SK-MEL-5 (cell line): Measurements from ENCODE around the gene NLRX1. TPM values are rescaled to one million over a fixed set of nuclear protein-coding genes. Genes with fewer than 3 reads are reported as not detected.
"Not testable (repeated sequence)": the region's sequence is repeated elsewhere in the genome, so short reads cannot be mapped to it uniquely, and the experiment has no call there.

Experiments used
- DNase-seq: peaks from one replicate; pipeline ENCODE4 v3.0.0-alpha.2; 2016; ENCODE audit warnings: low read depth, low spot score
- in situ Hi-C: cut with HindIII; loops from 2 replicates; pipeline ENCODE4 v1.10.0; 2016; ENCODE audit warnings: low sequenced_read_pairs, high pct_unique_total_duplicates, low pct_unique_long_range_greater_than_20kb
- polyA plus RNA-seq, 2 experiments: library from polyadenylated mRNA; depleted of rRNA; stranded (reverse); fragments of >200 nt; gene quantifications; 2 replicates each; pipeline ENCODE4 v1.2.3, GENCODE V29; 2015
- total RNA-seq: library from RNA; depleted of rRNA; stranded (reverse); fragments of >200 nt; shearing (Covaris generic); gene quantifications from 2 replicates; pipeline ENCODE4 v1.2.3, GENCODE V29; 2014; rRNA removed

Gene NLRX1, protein sequence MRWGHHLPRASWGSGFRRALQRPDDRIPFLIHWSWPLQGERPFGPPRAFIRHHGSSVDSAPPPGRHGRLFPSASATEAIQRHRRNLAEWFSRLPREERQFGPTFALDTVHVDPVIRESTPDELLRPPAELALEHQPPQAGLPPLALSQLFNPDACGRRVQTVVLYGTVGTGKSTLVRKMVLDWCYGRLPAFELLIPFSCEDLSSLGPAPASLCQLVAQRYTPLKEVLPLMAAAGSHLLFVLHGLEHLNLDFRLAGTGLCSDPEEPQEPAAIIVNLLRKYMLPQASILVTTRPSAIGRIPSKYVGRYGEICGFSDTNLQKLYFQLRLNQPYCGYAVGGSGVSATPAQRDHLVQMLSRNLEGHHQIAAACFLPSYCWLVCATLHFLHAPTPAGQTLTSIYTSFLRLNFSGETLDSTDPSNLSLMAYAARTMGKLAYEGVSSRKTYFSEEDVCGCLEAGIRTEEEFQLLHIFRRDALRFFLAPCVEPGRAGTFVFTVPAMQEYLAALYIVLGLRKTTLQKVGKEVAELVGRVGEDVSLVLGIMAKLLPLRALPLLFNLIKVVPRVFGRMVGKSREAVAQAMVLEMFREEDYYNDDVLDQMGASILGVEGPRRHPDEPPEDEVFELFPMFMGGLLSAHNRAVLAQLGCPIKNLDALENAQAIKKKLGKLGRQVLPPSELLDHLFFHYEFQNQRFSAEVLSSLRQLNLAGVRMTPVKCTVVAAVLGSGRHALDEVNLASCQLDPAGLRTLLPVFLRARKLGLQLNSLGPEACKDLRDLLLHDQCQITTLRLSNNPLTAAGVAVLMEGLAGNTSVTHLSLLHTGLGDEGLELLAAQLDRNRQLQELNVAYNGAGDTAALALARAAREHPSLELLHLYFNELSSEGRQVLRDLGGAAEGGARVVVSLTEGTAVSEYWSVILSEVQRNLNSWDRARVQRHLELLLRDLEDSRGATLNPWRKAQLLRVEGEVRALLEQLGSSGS
- total RNA-seq: 8.7 and 11.5 TPM in 2 replicates
- 17.3 and 23.0 TPM in 2 replicates for polyA plus RNA-seq (2015; cell fraction: cytosol; rRNA removed)
- polyA plus RNA-seq (2015; cell fraction: nucleus; rRNA removed): 23.6 and 31.7 TPM in 2 replicates

DNA sequence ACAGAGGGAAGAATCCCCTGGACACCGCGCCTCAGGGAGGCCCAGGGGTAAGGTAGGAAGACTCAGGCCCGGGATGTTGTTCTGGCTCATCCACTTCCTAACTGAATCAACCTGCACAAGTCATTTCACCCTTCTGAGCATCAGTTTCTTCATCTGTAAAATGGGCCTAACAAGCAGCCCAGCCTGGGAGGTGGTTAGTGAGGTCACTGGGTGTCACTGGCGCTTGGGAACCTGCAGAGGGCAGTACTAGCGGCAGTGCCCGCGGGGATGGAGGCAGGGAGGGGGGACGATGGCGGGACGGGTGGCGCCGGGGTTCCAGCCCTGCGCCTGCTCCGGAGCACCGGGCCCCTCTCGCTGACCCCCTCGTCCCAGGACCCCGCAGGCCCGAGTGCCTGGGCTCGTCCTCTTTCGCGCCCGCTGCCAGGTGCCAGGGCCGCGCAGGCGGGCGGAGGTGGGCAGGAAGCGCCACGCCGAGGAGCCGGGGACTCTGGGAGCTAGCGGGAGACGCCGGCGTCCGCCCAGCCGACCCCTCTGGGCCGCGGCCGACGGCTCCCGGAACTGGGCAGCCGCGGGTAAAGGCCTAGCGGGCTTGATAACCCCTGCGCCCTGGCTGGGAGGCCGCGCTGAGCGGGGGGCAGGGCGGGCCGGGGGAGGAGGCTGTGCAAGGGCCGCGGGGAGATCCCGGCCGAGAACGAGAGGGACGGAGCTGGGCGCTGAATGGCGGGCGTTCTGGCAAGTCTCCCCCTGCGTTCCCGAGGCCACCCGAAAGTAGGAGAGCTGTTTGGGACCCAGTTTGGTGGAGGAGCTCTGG lies at the start of gene NLRX1:
Gene NLRX1, plus strand, starts transcription at position 255 of the 811 bp plus-strand sequence. CDS start 2,679 bp downstream, outside the sequence.
- in situ Hi-C loops: no loop called here
- DNase-seq: peak; percentile 83

DNA sequence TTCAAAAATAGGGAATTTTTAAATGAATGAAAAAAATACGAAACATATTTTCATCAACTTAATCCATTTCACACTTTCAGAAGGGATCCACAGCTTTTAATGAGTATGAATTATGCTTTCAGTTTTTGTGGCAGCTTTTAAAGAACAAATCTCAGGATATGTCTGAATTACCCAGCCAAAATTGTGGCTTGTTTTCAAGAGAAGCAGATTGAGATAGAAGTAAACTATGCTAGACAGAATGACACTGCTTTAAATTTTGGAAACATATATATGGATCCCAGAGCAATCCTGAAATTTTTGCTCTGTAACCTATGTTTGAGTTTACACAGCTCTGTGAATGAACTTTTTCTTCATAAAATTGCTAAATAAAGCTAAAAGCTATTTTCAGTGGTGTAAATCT lies 49.6 kb upstream of the NLRX1 start:
- in situ Hi-C loops: no loop called here

DNA sequence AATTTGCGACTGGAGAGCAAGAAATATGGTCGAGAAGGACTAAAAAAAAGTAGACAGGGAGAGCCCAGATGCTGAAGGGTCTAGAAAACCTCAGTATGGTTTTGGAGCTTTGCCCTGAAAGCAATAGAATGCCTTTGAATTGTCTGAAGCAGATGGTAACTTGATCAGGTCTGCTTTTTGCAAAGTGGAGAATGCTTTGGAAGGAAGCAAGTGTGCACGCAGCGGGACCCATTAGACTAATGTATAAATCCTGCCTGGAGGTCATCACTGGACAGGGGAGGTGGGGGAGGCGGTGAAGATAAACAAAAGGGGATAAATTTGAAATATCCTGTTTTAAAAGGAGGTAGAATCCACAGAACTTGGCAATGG lies 47.9 kb upstream of the NLRX1 start:
- in situ Hi-C loops: no loop called here
- DNase-seq: no peak

More for the DNA sequence above, 49.6 kb upstream of the NLRX1 start:
- no peak for DNase-seq

DNA sequence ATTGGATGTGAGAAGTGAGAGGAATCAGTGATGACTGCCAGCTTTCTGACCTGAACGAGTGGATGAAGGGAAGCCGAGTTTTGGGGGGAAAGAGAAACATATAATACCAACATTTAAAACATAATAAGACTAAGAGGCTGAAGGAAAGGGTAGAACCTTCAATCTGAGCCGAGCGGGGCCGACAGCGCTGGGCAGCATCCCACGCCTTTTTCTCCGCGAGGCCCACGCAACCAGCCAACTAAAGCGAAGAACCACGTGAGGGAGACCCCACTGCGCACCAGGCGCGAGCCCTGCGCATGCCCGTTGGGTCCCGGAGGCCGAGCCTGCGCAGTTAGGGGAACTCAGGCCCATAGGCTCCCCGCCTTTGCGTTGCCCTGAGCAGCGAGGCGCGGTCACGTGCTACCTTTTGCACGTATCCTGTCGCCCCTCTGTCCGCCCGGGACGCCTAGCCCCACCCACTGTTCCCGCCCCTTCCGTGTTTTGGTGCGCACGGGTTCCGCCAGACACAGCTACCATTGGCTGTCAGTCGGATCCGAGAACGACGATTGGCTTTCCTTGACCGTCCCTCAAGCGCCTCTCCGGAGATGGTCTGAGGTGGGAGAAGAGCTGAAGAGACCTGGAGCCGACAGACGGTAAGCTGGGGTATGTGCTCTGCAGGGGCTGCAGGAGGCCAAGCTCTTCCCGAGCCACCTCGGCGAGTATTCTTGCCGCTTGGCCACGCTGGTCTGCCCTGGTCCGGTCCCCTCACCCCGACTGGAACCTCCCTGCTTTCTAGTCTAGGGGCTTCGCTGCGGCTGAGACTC lies 47.3 kb upstream of the NLRX1 start, which contains the start of gene HINFP:
Gene HINFP, plus strand, starts transcription at position 573 of the 803 bp plus-strand sequence. CDS start 5,365 bp downstream, outside the sequence.
- DNase-seq: peak; percentile 97
- in situ Hi-C loops: no loop called here

DNA sequence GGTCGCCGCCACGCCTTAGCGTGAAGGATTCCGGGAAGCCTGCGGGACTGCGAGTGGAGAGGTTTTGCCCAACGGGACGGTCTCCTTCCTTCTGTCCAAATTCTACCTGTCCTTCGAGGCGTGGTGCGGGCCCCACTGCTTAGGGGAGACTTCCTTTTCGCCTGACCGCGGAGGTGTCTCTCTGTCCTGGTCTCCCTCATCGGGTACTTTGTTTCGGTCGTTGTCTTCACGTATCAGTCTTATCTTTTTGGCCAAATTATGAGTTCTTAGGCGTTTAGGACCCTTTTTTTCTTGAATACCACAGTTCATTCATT lies 46.8 kb upstream of the NLRX1 start:
- in situ Hi-C loops: no loop called here
- no peak for DNase-seq

DNA sequence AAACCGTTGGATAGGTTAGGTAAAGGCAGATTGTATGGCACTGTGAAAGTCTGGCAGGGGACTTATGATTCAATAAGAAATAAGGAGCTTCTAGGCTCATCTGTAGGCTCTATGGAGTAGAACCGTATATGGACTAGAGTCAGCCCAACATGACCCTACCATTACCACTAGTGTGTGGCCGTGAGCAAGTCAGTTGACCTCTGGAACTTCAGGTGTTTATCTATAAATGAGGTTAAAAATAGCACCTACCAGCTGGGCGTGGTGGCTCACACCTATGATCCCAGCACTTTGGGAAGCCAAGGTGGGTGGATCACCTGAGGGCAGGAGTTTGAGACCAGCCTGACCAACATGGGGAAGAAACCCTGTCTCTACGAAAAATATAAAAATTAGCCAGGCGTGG lies 42.7 kb upstream of the NLRX1 start:
- in situ Hi-C loops: no loop called here

DNA sequence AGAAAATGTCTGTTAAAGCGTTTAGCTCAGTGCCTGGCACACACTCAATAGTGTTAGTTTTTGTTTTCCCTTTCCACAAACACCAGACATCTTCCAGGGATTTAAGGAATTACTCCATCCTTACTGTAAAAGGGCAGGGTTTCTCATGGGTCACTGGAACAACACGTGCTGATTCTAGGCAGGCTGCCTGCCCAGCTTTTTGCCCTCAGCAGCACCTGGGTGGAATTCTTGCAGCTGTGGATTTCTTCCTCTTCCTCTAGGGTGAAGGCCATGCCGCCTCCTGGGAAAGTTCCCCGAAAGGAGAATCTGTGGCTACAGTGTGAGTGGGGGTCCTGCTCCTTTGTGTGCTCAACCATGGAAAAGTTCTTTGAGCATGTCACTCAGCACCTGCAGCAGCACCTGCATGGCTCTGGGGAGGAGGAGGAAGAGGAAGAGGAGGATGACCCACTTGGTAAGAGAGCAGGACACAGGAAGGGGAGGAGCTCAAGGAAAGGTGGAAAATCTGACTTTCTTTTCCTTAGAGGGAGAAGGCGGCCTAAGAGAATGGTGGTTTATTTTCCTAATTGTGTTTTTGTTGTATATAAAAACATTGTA lies 41.8 kb upstream of the NLRX1 start:
- DNase-seq: no peak
- in situ Hi-C loops: no loop called here

More for the DNA sequence above, 42.7 kb upstream of the NLRX1 start:
- no peak for DNase-seq

DNA sequence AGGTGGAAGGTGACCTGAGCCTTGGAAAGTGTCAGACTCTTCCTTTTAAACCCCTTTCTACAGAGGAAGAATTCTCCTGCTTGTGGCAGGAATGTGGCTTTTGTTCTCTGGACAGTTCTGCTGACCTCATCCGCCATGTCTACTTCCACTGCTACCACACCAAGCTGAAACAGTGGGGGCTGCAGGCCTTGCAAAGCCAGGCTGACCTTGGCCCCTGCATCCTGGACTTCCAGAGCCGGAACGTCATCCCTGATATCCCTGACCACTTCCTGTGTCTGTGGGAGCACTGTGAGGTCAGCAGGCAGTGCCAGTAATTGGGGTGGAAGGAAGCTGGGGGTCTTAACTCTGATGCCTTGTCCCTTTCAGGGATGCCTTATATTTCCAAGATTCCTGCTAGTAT lies 37.9 kb upstream of the NLRX1 start:
- in situ Hi-C loops: no loop called here
- no peak for DNase-seq

DNA sequence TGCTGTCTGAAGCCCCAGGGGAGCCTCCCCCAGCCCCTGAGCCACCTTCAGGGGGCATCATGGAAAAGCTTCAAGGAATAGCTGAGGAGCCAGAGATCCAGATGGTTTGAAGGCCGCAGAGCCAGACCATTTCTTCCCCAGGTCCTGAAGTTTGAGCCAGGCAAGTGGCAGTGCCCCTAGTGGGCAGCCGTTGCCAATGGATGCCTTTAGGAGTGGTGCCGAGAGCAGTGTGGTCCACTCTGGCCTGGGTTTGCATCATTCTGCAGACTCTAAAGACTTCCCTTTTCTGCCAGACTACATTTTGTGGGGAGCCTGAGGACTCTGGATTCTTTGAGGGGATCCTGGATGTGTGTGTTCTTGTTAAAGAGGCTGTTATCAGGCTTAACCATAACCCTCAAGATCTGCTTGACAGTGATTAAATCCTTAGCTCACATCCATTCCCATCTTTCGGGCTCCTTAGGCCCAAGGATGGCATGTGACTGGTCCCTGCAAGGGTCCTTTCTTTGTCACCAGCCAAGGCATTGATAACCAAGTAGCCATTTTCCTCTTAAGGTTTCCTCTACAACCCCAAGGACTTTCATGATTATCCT lies 34.0 kb upstream of the NLRX1 start:
- in situ Hi-C loops: no loop called here
- DNase-seq: peak; percentile 56

DNA sequence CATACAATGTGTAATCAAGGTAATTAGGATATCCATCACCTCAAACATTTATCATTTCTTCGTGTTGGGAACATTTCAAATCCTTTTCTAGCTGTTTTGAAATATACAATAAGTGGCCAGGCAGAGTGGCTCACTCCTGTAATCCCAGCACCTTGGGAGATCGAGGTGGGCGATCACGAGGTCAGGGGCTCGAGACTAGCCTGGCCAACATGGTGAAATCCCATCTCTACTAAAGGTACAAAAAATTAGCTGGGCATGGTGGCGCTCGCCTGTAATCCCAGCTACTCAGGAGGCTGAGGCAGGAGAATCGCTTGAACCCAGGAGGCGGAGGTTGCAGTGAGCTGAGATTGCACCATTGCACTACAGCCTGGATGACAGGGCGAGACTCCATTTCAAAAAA lies 29.2 kb upstream of the NLRX1 start:
- DNase-seq, in situ Hi-C loops: not testable (repeated sequence)

DNA sequence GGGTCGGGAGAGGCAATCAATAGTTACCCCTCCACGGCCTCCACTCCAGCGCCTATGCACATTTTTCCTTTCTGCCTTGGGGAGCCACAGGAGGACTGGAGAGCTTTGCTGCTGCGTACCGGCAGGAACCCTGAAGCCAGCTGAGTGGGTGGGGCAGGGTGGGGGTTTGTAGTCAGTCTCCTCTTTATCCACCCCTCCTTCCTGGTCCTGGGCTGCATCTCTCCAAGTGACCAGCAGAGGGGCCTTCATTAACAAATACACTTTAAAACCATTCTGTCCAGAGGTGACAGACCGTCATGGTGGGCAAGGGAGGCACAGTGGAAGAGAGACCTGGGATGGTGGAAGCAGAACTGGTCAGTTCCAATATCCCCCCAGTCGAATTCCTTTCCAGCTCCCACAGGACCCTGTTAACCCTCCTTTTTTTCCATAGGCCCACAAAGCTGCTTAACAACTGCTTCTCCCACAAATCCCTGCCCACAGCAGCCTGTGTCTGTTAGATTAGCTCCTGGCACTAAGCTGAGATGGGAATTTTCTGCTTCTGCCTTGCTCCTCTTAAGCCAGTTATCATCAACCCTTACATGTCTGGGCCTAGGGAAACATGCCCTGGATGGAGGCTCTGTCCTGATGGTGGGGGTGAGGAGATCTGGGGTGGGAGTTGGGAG lies 23.6 kb upstream of the NLRX1 start:
- DNase-seq: peak; percentile 81
- in situ Hi-C loops: no loop called here

DNA sequence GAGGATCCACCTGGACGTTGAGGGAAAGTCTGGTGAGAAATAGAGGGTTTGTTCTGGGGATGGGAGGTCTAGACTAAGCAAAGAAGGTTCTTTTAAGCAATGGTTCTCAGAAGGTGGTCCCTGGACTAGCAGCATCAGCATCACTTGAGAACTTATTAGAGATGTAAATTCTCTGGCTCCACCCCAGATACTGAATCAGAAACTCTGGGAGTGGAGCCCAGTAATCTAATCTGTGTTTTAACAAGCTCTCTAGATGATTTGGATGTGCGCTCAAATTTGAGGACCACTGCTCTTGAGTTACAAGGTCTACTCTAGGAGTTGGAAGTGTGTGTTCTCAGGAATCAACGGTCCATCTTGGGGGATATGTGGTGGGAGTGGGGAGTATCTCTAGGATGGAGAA lies 23.0 kb upstream of the NLRX1 start:
- in situ Hi-C loops: no loop called here
- DNase-seq: no peak

DNA sequence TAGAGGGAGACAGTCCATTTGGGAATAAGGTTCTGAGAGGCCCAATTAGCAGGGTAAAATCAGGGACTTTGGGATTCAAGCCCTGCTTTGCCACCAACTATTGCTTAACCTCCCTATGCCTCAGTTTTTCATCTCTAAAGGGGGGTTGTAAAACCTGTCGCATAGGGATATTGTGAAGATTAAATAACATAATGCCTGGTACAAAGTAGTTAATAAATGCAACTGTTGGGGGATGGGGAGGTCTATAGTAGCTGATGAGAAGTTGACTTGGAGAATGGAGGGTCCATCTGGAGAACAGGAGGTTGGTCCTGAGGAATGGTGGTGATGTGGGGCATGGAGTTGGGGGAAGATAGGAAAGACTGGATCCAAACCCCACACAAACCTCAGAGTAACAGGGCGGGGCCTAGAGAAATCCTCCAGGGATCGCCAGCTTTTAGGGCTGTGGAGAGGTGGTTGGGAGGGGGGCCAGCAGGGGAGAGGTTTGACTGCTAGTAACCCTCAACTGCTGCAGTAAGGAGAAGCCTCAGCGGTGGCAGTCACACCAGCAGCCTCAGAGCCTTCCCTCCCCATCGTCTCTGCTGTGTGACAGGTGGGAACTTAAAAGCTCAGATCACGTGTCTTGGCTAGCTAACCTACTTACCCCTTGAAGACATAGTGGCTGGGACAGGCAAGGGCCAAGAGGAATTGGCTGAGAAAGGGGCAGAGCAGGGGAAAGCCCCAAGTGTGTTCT lies 20.8 kb upstream of the NLRX1 start:
- no peak for DNase-seq

DNA sequence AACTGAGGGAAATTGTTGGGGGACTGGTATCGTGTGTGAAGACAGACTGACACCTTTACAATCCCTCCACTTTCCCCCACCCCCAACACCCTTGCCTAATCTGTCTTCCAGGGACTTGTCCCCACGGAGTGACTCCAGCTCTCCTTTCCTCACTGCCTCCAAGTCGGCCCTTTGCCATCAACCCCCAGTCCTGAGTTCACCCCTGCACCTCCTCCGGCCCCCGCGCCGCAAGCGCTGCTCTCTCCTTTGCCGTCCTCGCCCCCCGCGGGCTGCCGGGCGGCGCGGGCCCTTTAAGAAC lies 19.9 kb upstream of the NLRX1 start:
- no peak for DNase-seq
- in situ Hi-C loops: no loop called here

More for the DNA sequence above, 20.8 kb upstream of the NLRX1 start:
- in situ Hi-C loops: no loop called here
